ENCODE measurements around the gene C3orf49.
A peak's percentile ranks its signal among the peaks of the same experiment; 100 is the strongest.

Gene C3orf49

DNA sequence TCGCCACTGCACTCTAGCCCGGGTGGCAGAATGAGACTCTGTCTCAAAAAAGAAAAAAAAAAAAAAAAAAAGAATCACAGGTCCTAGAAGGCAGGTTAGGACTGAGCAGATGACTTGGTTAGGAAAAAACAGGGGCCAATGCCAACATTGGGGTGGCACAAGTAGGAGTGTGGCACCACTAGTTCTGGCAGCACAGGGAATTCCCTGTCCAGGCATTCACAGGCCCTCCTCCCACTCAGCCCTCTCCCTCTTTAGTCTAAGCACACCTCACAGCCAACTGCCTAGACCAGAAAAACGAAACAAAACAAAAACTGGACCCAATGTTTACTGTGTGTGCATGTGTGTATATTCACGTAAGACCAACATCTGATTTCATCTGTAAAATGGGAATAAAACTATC lies 34.0 kb downstream of the C3orf49 start:
- DNase-seq: no peak

DNA sequence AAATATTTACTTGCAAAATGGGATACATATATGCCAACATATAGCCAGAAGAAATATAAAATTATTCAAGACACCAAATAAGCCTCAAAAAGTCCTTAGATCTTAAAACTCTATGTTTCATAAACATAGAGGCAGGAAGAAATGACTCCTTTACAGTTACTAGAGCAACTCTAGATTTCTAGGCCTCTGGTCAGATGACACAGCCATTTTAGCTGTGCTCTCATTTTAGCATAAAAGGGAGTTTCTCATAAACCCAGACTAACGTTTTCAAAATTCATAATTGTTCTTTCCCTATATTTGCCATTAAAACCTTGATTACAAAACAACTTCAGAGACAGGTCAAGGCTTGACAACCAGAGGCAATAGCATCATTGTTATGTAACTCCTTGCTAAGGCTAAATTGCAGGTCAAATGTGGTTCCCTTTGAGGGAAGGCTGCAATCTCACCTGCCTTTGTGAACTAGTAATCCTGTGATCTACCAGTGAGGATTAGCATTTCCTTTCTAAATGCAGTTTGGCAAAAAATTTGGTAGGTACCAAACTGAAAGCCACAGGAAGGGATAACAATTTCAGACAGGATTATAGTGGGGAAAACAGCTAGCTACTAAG lies 36.3 kb downstream of the C3orf49 start:
- DNase-seq: no peak

DNA sequence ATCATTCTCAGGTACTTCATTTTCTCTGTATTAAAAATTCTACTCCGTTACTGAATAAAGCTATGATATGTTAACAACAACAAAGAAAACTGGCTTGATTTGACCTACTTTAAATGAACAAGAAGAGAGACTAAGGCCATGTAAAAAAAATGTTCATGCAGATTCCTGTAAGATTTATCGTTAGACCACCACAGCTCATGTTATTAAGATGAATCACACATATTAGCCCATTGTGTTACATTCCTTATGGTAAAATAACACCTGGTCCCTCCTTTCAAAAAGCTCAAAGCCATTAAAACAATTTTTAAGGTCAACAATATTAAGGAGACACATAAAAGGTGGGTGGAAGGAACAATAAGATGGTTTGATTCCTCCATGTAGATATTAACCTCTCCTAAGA lies 38.2 kb downstream of the C3orf49 start:
- DNase-seq: no peak

DNA sequence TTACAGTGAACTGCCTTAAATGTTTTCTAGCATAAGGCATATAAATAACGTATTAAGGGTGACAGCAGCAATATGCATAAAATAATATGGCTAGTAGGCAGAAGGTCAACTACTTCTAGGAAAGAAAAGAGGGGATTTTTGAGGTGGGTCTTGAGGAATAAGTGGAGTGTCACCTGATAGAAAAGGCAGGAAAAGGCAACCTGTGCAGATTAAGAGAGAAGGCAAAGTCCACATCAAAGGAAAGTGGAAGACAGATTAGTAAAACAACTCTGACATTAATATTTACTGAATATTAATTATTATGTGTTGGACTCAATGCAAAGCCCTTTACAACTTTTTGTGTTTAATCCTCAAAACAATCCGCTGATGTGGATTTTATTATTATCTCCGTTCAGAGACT lies 41.7 kb downstream of the C3orf49 start:
- DNase-seq: no peak

DNA sequence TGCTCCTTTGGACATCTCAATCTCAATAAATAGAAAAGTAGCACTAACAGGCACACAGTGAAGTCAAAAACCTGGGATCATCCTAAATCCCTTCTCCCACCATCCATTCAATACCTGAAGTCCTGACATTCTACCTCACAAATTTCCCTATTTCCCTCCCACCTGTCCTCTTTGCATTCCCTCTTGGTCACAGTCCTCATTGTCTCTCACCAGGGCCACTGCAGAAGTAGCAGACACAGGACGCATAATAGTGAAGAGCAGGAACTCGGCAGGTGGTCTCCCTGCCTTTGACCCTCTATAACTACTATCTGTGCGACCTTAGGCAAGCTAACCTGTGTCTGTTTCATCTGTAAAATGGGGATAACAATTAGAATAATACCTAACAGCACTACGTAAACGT lies 42.2 kb downstream of the C3orf49 start:
- no peak for DNase-seq

DNA sequence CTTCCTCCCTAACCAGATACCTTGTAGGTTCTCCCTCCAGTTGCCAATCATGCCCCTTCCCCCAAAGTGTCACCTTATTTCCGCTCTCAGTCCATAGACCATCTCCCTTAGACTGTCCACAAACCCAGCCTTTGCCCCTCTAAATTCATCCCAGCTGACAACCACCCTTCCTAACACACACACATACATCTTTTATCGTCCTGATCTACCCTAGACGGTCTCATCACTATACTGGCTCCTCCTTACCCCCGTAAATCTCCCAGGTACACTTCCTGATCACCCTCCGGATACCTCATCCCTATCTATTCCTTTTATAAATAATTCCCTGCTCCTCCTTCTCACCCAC lies 43.7 kb downstream of the C3orf49 start:
- no peak for DNase-seq

DNA sequence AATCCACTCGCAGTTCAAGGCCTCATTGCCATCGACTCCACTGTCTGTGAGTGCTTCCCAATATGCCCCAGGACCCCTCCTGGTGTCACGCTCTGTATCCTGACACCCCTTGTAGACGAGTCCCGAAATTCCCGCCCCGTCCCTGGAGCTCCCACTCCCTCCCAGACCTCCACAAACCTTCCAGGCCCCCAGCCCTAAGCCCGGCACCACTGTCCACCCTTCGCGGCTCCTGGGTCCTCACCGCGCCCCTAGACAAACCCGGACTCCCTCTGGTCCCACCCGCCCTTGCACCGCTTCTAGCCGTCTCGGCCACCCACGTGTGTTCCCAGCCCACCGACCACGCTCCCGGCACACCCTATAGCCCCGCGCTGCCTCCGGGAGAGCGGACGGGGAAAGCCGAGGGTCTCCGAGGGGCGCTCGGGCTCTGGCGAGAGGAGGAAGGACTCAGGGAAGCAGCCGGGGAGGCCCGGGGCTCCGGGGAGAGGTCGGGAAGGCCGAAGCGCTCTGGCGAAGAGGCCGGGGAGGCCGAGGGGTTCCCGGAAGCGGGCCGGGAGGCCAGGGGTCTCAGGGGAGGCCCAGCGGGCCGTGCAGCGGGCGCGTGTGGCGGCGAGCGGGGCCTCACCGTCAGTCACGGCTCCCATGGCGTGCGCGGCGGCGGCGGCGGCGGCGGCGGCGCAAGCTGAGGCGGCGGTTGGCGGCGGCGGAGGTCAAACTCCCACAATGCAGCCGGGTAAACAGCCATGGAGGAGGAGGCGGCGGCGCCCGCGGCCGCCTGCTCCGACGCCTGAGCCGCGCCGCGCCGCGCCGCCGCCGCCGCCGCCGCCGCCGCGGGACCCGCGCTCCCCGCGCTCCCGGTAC lies 44.3 kb downstream of the C3orf49 start, which contains the start of the genes ATXN7 and THOC7:
Gene ATXN7, plus strand, starts transcription at position 718 of the 858 bp plus-strand sequence. CDS start 48,732 bp downstream, outside the sequence.
Gene THOC7, minus strand, starts transcription at position 656 of the 858 bp plus-strand sequence. Its CDS starts 15 bp downstream, at position 641.
- DNase-seq: peak; percentile 84

DNA sequence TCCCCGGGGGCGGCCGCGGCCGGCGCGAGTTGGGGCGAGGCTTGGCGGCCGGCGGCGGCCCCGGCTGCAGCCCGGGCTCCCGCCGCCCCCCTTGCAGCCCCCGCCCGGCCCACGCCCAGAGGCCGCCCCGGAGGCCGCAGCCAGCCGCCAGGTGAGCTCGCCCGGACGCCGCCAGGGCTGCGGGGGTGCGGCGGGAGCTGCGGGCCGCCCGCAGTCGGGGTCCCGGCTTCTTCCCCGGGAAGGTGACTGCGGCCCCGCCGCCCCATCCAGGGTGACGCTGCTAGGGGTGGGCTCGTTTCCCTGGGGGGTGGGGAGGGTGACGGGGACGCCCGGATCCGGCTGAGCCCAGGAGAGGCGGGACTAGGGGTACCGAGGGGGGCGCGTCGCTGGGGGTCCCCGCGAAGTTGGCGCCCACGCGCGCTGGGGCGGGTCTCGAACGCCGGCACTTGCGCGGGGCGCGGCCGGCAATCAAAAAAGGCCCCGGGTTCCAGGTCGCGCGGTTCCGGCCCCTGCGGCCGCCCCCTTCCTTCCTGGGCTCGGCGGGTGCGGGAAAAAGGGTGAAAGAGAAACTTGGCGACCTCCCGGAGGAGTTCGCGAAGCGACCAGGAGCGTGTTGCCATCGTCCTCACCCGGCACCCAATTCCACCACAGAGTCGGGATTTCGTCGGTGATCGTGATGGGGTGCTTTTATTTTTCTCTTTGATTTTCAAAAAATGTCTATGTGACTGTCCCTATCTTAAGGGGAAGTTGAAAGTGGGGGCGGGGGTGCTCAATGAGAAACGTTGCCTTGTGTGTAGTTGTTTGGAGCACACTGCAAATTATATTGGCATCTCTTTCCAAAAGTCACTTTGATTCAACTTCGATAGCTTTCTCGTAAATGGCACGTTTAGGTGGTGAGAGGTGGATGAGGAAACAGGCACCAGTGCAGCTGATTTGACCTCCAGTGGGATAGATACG lies 45.2 kb downstream of the C3orf49 start:
- peak; percentile 78 for DNase-seq

DNA sequence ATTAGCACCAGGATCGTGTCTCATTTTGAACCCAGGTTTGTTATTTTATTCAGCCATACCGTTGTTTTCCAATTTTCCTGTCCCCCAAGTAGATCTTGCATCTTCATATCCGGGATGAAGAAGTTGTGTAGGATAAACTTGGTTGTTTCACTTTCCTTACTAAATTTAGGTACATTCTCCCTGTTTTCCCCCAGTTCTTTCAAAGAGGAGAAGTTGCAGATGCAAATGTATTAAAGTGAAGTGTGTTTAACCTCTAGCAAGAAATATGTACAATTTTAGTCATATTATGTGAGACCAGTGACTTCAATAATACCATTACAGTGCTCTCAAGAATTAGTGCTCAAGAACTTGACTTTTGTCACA lies 45.8 kb downstream of the C3orf49 start:
- DNase-seq: no peak

DNA sequence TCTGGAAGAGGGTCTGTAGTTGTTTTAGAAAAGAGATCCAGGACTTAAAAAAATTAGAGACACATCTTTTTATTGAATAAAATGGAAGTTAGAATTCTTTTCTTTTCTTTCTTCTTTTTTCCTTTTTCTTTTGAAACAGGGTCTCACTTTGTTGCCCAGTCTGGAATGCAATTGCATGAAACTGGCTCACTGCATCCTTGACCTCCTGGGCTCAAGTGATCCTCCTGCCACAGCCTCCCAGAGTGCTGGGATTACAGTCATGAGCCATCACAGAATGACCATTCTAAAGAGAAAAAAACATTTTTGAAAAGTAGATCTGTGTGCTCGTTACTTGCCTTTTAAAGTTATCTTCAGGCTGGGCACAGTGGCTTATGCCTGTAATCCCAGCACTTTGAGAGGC lies 48.1 kb downstream of the C3orf49 start:
- DNase-seq: no peak

DNA sequence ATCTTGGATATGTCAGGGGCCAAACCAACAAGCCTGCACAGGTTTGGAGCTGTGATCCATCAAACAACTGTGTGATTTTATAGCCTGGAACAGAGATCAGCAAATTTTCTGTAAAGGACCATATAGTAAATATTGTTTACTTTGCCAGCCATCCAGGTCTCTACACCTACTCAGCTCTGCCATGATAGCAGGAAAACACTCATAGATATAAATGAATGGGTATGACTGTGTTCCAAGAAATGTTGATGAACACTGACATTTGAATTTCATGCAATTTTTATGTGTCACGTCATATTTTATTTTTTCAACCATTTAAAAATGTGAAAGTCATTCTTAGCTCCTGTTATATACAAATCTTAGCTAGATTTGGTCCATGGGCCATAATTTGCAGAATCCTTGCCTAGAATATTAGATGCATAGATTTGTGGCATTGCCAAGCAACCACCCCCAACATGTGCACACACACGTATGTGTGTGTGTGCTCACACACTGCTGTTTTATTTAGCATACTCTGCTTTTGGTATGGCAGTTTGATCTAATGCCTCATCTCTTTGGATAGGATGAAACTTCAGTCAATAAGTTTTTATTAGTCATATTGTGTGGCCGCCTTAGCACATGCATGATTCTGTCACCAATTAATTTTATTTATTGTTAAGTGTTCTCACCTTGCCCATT lies 51.0 kb downstream of the C3orf49 start:
- no peak for DNase-seq

DNA sequence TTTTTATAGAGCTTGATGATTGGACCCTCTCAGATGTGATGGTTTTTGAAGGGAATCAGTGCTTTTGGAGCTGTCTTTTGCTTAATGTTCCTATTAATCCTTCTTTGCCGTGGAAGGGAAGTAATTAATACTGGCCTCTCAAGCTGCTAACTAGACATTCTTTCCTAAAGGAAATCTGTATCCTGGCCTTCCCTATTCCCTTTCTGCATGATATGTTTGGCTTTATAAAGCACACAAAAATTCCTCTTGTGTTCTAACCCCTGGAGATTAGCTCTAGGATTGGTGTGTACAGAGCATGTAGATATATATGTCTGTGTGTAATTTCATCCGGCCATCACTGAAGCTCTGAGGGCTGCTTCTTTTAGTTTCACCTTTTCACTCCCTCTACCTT lies 51.5 kb downstream of the C3orf49 start:
- DNase-seq: no peak

DNA sequence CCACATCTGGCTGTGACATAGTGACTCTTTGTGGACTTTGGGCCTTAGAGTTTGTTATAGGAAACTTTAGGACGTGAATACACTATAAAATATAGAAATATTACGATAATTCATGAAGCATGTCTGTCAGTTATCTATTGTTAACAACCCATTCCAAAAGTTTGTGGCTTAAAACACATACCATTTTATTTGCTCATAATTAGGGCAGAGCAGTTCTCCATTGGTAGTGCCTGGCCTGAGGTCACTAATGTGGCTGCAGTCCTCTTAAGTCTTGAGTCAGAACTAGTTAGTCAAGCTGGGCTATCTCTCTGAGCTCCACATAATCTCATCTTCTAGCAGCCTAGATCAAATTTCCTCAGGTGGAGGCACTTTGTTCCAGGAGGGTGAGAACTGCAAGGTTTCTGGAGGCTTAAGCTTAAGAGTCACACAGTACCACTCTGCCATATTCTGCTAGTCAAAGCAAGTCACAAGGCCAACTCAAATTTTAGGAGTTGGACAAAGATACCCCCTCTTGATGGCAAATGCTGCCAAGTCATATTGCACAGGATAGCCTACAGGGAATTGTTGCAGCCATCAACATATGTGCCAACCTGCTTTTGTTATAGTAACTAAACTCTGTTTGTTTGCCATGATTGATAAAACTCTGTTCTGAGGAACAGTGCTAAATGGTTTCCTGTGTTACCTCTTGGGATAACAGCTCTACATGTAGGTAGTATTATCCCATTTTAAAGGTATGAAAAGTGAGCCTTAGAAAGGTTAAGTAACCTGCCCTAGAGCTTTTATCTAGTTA lies 53.2 kb downstream of the C3orf49 start:
- DNase-seq: no peak

DNA sequence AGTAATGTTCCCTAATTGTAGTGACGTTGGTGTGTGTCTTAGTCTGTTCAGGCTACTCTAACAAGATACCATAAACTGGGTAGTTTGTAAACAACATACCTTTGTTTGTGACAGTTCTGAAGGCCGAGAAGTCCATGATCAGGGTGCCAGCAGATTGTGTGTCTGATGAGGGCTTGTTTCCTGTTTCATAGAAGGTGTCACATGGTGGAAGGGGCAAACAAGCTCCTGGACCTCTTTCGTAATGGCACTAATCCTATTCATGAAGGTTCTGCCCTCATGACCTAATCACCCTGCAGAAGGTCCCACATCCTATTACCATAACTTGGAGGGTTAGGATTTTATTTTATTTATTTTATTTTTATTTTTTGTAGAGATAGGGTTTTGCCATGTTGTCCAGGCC lies 55.7 kb downstream of the C3orf49 start:
- no peak for DNase-seq

DNA sequence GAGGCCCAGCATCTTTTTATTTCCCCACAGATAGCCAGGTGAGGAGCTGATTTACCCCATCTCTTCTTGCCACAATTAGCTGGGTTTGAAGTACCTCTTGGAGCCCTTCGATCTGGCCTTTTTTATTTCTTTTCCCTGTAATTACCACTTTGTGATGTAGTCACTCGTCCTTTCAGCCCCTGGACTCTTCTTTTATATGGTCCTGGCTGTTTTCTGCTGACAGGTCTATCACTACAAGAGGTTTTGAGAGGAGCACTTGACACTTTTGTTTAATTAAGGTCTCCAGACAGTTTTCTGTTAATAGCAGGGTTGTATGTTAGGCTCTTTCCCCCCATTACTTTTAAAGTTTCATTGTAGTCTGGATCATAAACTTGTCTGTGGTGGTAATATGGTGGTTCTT lies 56.4 kb downstream of the C3orf49 start:
- no peak for DNase-seq

DNA sequence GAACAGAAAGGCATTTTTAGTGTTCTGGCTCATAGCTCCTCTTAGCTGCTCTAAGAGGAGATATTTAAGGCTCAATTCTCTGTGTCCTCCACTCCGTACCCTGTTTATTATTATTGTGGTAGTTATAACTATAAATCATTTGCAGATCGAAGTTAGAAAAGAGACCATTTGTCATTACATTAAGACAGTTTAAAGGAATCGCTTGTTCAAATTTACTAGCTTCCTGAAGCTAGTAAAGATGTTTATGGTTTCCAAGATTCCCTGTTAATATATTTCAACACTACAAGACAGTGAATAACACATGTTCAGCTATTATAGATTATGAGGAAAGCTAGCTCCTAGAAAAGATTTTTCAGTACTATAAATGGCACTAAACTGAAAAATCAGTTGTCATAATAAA lies 57.2 kb downstream of the C3orf49 start:
- DNase-seq: no peak

DNA sequence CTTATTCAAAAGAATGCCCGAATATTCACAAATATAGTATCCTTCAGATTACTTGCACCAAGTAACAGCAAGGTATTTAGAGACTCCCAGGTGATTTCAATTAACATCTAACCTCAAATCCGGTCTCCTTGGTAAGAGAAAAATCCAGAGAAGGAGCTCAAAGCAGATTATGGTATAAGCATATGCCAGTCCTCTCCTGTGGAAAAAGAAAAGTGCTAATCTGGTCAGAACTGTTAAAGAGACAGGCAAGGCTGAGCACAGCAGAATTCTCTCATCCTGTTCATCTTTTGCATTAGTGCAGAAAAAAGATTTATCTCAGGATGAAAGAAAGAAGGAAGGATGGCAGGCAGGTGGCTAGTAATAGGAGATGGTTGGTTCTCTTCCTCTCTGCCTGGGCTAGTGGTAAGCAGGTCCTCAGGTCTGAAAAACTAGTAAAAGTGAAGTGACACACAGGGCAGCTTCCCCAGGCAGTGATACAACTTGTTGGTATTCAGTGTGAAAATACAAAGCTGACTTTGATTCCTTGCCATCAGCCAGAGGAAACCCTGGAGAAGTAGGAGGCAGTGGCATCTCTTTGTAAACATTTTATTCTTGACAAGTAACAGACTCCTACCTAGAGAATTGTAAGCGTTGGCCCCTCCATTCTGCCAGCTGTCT lies 58.8 kb downstream of the C3orf49 start:
- no peak for DNase-seq

DNA sequence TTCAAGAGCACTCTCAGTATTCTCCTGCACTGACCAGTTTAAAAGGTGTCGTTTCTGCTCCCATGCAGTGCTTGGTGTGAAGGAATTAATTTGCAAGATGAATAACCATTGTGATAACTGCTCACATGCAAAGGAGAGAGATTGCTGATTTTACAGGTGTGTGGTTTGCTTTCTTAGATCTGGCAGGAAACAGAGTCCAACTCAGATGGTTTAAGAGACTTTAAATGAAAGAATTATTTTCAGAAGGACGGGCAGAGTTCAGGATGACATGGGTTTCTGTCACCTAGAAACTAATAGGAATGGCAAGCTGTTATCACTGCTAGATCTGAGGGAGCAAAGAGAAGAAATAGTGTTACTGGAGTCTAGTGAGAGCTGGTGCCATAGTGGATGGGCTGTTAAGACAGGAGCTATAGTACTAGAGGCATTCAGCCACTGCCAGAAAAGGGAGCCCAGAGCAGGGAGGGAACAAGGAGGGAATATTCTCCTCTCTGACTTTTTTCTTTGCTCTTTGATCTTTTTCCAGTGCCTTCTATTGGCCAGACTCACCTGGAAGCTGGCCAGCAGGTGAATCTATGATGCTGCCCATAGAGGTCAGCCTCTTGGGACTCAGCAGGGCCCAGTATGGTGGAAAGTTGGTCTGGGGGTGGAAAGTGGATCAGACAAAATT lies 59.4 kb downstream of the C3orf49 start:
- no peak for DNase-seq

DNA sequence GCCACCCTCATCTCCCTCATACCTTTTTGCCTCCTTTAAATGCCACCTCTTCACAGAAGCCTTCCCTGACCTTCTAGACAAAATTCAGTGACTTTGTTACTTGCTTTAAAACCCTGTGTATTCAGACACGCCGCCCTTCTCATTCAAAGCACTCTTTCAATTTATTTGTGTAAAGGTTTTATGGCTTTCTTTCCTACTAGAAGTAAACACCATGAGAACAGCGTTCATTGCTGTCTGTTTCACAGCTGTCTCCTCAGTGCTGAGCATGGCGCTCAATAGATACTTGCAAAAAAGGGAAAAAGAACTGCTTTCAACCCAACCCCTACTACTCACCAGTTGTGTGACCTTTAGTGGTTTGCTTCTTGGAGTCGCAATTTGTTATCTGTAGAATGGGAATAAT lies 61.6 kb downstream of the C3orf49 start:
- DNase-seq: no peak

DNA sequence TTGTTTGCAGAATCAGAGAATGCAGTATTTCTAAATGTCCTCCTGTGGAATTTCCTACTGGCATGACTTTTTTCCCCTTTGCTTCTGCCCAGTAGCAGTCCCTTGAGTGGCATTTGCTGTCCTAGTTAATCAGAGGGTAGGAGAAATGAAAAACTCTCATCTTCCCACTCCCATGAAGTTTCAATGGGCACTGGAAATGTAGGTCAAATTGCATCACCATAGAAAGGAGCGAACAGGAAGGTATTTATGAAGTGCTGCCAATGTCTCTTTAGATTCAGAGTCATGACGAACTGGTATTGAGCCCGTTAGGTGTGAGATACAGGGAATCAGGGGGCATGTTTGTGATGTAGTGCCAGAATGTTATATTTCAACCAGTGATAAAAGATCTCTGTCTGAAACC lies 67.8 kb downstream of the C3orf49 start:
- no peak for DNase-seq

DNA sequence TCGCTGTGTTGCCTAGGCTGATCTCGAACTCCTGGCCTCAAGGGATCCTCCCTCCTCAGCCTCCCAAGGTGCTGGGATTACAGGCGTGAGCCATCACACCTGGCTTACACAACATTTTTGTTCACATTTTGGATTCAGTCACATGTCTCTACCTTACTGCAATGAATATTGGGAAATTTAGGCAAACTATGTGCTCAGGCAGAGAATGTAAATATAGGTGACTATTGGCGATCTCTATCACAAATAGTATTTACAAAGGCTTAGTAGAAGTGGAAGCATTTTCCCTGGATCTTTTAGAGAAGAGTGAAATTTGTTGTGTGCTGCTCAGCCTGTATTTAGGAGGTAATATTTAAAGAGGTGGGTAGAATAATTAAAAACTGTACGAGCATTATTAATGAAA lies 72.4 kb downstream of the C3orf49 start:
- no peak for DNase-seq

All from activated CD8-positive, alpha-beta memory T cell treated with anti-CD3 and anti-CD28 coated beads, Interleukin-2, amount 50 U/mL, for 48 hours (primary cell).